Limb (tissue), 2 donors: ENCODE results near the gene FAM3D.

Experiments
- DNase-seq, 2 donors: peaks; one replicate each; pipeline ENCODE4 v3.0.0-alpha.2; 2016; ENCODE audit errors: extremely low spot score in 2 of 2

The FAM3D gene

GRCh38 chr3:58597770-58598310, 68.7 kb downstream of the FAM3D start:
- DNase-seq: no peak

GRCh38 chr3:58596834-58597518, 69.6 kb downstream of the FAM3D start:
- DNase-seq: no peak

- DNase-seq: no peak
Observed at GRCh38 chr3:58594117-58594516, 72.5 kb downstream of the FAM3D start.

GRCh38 chr3:58591517-58592510, 74.8 kb downstream of the FAM3D start:
- DNase-seq: no peak

- DNase-seq: peak in 1 of 2 donors; percentile 71
Observed at GRCh38 chr3:58588030-58588614, 78.5 kb downstream of the FAM3D start.

- DNase-seq: no peak
Observed at GRCh38 chr3:58586776-58587192, 79.8 kb downstream of the FAM3D start.

- no peak for DNase-seq
Observed at GRCh38 chr3:58585994-58586393, 80.6 kb downstream of the FAM3D start.

GRCh38 chr3:58585005-58585786, 81.4 kb downstream of the FAM3D start:
- peak; percentile 67 to 83 for DNase-seq

- no peak for DNase-seq
Observed at GRCh38 chr3:58584690-58585004, 81.9 kb downstream of the FAM3D start.
